Parathyroid adenoma (tissue), 2 donors: ENCODE data around the gene B3GALT4.
"Not testable (repeated sequence)": the region's sequence is repeated elsewhere in the genome, so short reads cannot be mapped to it uniquely, and the experiment has no call there.

ENCODE experiments used
- H2AFZ ChIP-seq: fragments of 300-600 bp; sonication (generic); one replicate; pipeline ENCODE4 v1.7.0; 2017; ENCODE audit warnings: antibody characterized with exemption, mild to moderate bottlenecking
- H3K27ac ChIP-seq: fragments of 300-600 bp; sonication (generic); one replicate; pipeline ENCODE4 v1.7.0; 2017
- H3K27me3 ChIP-seq: fragments of 300-600 bp; sonication (generic); one replicate; pipeline ENCODE4 v1.7.0; 2017; ENCODE audit warnings: low read length; ENCODE audit not compliant: control insufficient read depth, insufficient read depth
- H3K36me3 ChIP-seq: fragments of 300-600 bp; sonication (generic); one replicate; pipeline ENCODE4 v1.7.0; 2017; ENCODE audit warnings: low read length; ENCODE audit not compliant: control insufficient read depth, insufficient read depth
- H3K4me1 ChIP-seq: fragments of 300-600 bp; sonication (generic); one replicate; pipeline ENCODE4 v1.7.0; 2017; ENCODE audit warnings: control low read depth
- H3K4me2 ChIP-seq: fragments of 300-600 bp; sonication (generic); one replicate; pipeline ENCODE4 v1.7.0; 2017; ENCODE audit warnings: low read length
- H3K4me3 ChIP-seq: fragments of 300-600 bp; sonication (generic); one replicate; pipeline ENCODE4 v1.7.0; 2017; ENCODE audit warnings: low read depth, low read length
- H3K79me2 ChIP-seq: fragments of 300-600 bp; sonication (generic); one replicate; pipeline ENCODE4 v1.7.0; 2017; ENCODE audit warnings: control low read depth
- H3K9ac ChIP-seq: fragments of 300-600 bp; sonication (generic); one replicate; pipeline ENCODE4 v1.7.0; 2017; ENCODE audit warnings: mild to moderate bottlenecking
- H3K9me3 ChIP-seq: fragments of 300-600 bp; sonication (generic); one replicate; pipeline ENCODE4 v1.7.0; 2017; ENCODE audit warnings: low read length; ENCODE audit not compliant: control insufficient read depth
- TF ChIP-seq, protein P1 (sequence below): fragments of 300-600 bp; sonication (generic); IDR thresholded peaks from one replicate; pipeline ENCODE4 v1.7.0; 2017; ENCODE audit warnings: antibody characterized with exemption, mild to moderate bottlenecking
- donor health status: primary hyperparathyroidism.

B3GALT4 gene

DNA sequence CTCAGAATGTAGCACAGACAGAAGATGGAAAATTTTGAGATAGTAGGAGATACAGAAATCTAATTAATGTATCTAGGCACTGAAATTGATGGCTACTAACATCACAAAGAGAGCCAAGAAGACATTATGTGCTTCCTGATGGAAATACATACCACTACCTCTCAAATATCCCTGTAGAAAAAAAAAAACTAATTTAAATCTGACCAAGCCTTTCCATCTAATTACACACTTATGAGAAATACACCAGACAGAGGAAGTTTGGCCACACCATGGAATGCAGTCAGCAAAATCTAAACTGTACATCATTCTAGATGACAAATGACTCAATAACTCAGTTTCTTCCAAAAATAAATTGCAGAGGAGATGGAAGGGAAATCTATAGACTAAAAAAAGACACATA lies 24.2 kb upstream of the B3GALT4 start:
- H3K27ac ChIP-seq, result no peak overlapping the region

DNA sequence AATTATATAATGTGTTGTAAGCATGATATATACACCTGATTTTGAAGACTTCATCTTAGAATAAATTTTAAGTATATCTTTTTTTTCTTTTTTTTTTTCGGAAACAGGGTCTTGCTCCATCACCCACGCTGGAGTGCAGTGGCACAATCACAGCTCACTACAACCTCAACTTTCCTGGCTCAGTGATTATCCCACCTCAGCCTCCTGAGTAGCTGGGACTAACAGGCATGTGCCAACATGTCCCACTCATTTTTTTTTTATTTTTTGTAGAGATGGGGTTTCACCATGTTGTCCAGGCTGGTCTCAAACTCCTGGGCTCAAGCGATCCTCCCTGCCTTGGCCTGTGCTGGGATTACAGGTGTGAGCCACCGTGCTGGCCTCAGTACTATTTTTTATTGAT lies 22.3 kb upstream of the B3GALT4 start:
- Histone ChIP-seq H3K36me3 (no peaks in the 10 kb centered on the region), H3K4me1 (peaks cover 4% of the 10 kb centered on the region), H3K79me2 (no peaks in the 10 kb centered on the region), H2AFZ (no peak overlapping the region), H3K27ac (no peak overlapping the region), H3K4me2 (no peak overlapping the region), H3K9me3 (no peaks in the 10 kb centered on the region), H3K4me3 (no peak overlapping the region), H3K27me3 (no peaks in the 10 kb centered on the region), H3K9ac (no peak overlapping the region)
- TF ChIP-seq, protein P1, sequence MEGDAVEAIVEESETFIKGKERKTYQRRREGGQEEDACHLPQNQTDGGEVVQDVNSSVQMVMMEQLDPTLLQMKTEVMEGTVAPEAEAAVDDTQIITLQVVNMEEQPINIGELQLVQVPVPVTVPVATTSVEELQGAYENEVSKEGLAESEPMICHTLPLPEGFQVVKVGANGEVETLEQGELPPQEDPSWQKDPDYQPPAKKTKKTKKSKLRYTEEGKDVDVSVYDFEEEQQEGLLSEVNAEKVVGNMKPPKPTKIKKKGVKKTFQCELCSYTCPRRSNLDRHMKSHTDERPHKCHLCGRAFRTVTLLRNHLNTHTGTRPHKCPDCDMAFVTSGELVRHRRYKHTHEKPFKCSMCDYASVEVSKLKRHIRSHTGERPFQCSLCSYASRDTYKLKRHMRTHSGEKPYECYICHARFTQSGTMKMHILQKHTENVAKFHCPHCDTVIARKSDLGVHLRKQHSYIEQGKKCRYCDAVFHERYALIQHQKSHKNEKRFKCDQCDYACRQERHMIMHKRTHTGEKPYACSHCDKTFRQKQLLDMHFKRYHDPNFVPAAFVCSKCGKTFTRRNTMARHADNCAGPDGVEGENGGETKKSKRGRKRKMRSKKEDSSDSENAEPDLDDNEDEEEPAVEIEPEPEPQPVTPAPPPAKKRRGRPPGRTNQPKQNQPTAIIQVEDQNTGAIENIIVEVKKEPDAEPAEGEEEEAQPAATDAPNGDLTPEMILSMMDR, result no peak

More for the DNA sequence above, 24.2 kb upstream of the B3GALT4 start:
- no peaks in the 10 kb centered on the region for H3K79me2 ChIP-seq
- H2AFZ ChIP-seq, result no peak overlapping the region
- no peaks in the 10 kb centered on the region for H3K9me3 ChIP-seq
- no peak overlapping the region for H3K9ac ChIP-seq
- H3K4me2 ChIP-seq, result no peak overlapping the region
- H3K36me3 ChIP-seq, result no peaks in the 10 kb centered on the region
- peaks cover 10% of the 10 kb centered on the region for H3K4me1 ChIP-seq
- TF ChIP-seq, protein P1, result no peak
- no peak overlapping the region for H3K4me3 ChIP-seq
- no peaks in the 10 kb centered on the region for H3K27me3 ChIP-seq

DNA sequence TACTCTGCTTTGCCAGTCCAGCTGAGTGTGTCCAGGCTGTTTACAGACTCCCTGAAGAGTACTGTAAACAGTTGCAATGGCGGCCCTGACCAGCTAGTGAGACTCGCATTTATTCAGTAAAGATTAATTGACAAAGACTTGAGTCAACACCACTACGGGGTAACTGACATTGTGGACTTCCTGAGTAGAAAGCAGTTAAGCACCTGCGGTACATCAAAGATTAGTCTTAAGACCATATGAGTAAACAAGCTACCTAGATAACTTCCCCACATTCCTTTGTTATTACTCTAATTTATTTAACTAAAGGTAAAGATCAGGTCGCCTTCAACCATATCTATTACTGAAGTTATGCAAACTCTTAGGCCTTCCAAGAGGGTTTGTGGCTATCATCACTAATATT lies 17.9 kb upstream of the B3GALT4 start:
- Histone ChIP-seq H3K79me2 (no peaks in the 10 kb centered on the region), H3K4me1 (no peaks in the 10 kb centered on the region), H3K4me3 (no peak overlapping the region), H3K27me3 (no peaks in the 10 kb centered on the region), H3K36me3 (no peaks in the 10 kb centered on the region), H2AFZ (no peak overlapping the region), H3K4me2 (no peak overlapping the region), H3K27ac (no peak overlapping the region), H3K9me3 (no peaks in the 10 kb centered on the region), H3K9ac (no peak overlapping the region)
- TF ChIP-seq, protein P1, result no peak

DNA sequence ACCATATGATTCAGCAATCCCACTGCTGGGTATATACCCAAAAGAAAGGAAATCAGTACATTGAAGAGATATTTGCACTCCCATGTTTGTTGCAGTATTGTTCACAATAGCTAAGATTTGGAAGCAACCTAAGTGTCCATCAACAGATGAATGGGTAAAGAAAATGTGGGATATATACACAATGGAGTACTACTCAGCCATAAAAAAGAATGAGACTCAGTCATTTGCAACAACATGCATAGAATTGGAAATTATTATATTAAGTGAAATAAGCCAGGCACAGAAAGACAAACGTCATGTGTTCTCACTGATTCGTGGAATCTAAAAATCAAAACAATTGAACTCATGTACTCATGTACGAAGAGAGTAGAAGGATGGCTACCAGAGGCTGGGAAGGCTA lies 14.4 kb upstream of the B3GALT4 start:
- not testable (repeated sequence) for H3K36me3 ChIP-seq, H3K4me1 ChIP-seq, H3K27me3 ChIP-seq, H3K4me3 ChIP-seq, H3K79me2 ChIP-seq, H3K9ac ChIP-seq, H3K27ac ChIP-seq, H3K4me2 ChIP-seq, H3K9me3 ChIP-seq, H2AFZ ChIP-seq

DNA sequence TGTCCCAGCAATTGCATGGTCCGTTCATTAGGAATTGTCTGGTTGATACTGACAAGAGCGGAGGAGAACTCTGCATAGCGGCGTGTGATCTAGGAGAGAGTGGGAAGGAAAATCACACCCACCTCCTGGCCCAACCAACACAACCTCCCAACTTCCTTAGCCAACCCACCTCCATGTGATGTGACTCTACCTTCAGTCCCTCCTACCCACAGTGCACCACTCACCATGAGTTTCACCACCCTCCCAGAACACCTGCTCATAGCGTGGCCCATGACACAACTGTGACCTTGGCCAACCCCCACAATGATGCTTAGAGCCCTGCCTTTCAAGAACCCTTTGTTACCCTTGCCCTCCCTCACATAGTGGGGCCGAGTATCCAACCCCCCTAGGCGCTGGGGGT lies 12.9 kb upstream of the B3GALT4 start:
- H3K4me2 ChIP-seq, result no peak overlapping the region
- no peaks in the 10 kb centered on the region for H3K9me3 ChIP-seq
- H2AFZ ChIP-seq, result no peak overlapping the region
- H3K9ac ChIP-seq, result no peak overlapping the region
- TF ChIP-seq, protein P1, result no peak
- H3K27me3 ChIP-seq, result no peaks in the 10 kb centered on the region
- H3K4me1 ChIP-seq, result no peaks in the 10 kb centered on the region
- H3K4me3 ChIP-seq, result no peak overlapping the region
- H3K36me3 ChIP-seq, result no peaks in the 10 kb centered on the region
- H3K27ac ChIP-seq, result no peak overlapping the region
- peaks cover 2% of the 10 kb centered on the region for H3K79me2 ChIP-seq
